Natural killer cell (primary cell): Measurements from ENCODE around the gene RERE. TPM values are rescaled to one million over a fixed set of nuclear protein-coding genes. Genes with fewer than 3 reads are reported as not detected.

ENCODE experiments used
- ATAC-seq, 3 donors: fragments of 150-1000 bp in 2 of 3; fragments of 200-7000 bp in 1 of 3; cut with Tn5 transposase; 1 replicate in 1 of 3; 2 replicates in 2 of 3; pipeline ENCODE4 v1.10.0; 2021; ENCODE audit warnings: mild to moderate bottlenecking in 2 of 3, moderate library complexity in 2 of 3
- DNase-seq, 2 donors: peaks; one replicate each; pipeline versions ENCODE4 v3.0.0 to v3.0.0-alpha.2; 2013 to 2021; ENCODE audit warnings: mixed read lengths in 1 of 2
- H3K27ac ChIP-seq: one replicate; pipeline ENCODE4 v1.5.1; 2013; ENCODE audit warnings: mild to moderate bottlenecking, low read length
- H3K27me3 ChIP-seq: one replicate; pipeline ENCODE4 v1.6.1; 2013; ENCODE audit warnings: low read length; ENCODE audit not compliant: control insufficient read depth, insufficient read depth
- H3K36me3 ChIP-seq: one replicate; pipeline ENCODE4 v1.6.1; 2013; ENCODE audit warnings: low read length; ENCODE audit not compliant: control insufficient read depth, insufficient read depth
- H3K4me1 ChIP-seq: one replicate; pipeline ENCODE4 v1.6.1; 2013; ENCODE audit warnings: low read length; ENCODE audit not compliant: control insufficient read depth, insufficient read depth
- H3K4me3 ChIP-seq: one replicate; pipeline ENCODE4 v1.5.1; 2013; ENCODE audit warnings: low read length
- H3K9me3 ChIP-seq: one replicate; pipeline ENCODE4 v1.6.1; 2013; ENCODE audit warnings: low read length; ENCODE audit not compliant: control insufficient read depth, insufficient read depth
- H3K27ac Mint-ChIP-seq, 2 donors: one replicate each; pipeline ENCODE4 v1.8.0; 2022; ENCODE audit warnings: mild to moderate bottlenecking in 2 of 2, mixed read lengths in 2 of 2, moderate library complexity in 1 of 2
- H3K27me3 Mint-ChIP-seq, 2 donors: one replicate each; pipeline ENCODE4 v1.8.0; 2022; ENCODE audit warnings: low read depth in 2 of 2, mixed read lengths in 2 of 2
- H3K36me3 Mint-ChIP-seq: one replicate; pipeline ENCODE4 v1.8.0; 2022; ENCODE audit warnings: mixed read lengths
- H3K4me1 Mint-ChIP-seq, 2 donors: one replicate each; pipeline ENCODE4 v1.8.0; 2022; ENCODE audit warnings: mixed read lengths in 2 of 2
- H3K4me3 Mint-ChIP-seq: one replicate; pipeline ENCODE4 v1.8.0; 2022; ENCODE audit warnings: mild to moderate bottlenecking, moderate library complexity, mixed read lengths
- H3K9me3 Mint-ChIP-seq, 2 donors: one replicate each; pipeline ENCODE4 v1.8.0; 2022; ENCODE audit warnings: mixed read lengths in 2 of 2
- CTCF ChIP-seq: fragments of 200-600 bp; IDR thresholded peaks from one replicate; pipeline ENCODE4 v1.8.0; 2022; ENCODE audit warnings: antibody characterized with exemption
- WGBS: methylation state at CpG from one replicate; pipeline ENCODE4 v1.1.7; 2013; ENCODE audit warnings: missing lambda C conversion rate; ENCODE audit not compliant: insufficient coverage; 5-methylcytosine and 5-hydroxymethylcytosine counted together
- intact Hi-C: fragments of 100-400 bp; cut with micrococcal nuclease; formaldehyde crosslinking; loops from one replicate; pipeline ENCODE4 v1.14.2; 2022
- total RNA-seq, 4 donors: library from RNA; stranded (reverse); fragments of 120-200 nt in 1 of 4; gene quantifications; one replicate each; pipeline versions ENCODE4 v1.2.3 to v1.2.4, GENCODE V29; 2013 to 2022

RERE gene
- total RNA-seq, 3 donors from 2014 or later (not counting 1 experiment from before 2014, with no cell fraction given): 67.7 to 76.0 (median 73.0) TPM

- no peak for ATAC-seq
- intact Hi-C loops: no loop called here
- no peak for DNase-seq
- H3K27me3 ChIP-seq: no peaks in the 10 kb centered on the region
- Mint-ChIP-seq H3K9me3 (no peaks in the 10 kb centered on the region), H3K27me3 (no peaks in the 10 kb centered on the region), H3K36me3 (no peaks in the 10 kb centered on the region), H3K4me1 (peaks cover 26 to 28% of the 10 kb centered on the region in 2 donors), H3K27ac (no peak overlapping the region), H3K4me3 (no peak overlapping the region)
- no peak overlapping the region for H3K27ac ChIP-seq
- no peaks in the 10 kb centered on the region for H3K9me3 ChIP-seq
- H3K4me3 ChIP-seq: no peak overlapping the region
- no peak for TF ChIP-seq CTCF
- no peaks in the 10 kb centered on the region for H3K4me1 ChIP-seq
- H3K36me3 ChIP-seq: no peaks in the 10 kb centered on the region
- 96% methylated on average over 6 of the region's 7 CpGs for WGBS
Observed at GRCh38 chr1:8679929-8680663, 137.3 kb downstream of the RERE start.

GRCh38 chr1:8679395-8679800, 138.0 kb downstream of the RERE start:
- no peak for TF ChIP-seq CTCF

GRCh38 chr1:8678673-8679394, 138.6 kb downstream of the RERE start:
- H3K27ac ChIP-seq: no peak overlapping the region

More at GRCh38 chr1:8679395-8679800, 138.0 kb downstream of the RERE start:
- intact Hi-C loops: no loop called here
- Mint-ChIP-seq H3K4me1 (peaks cover 19 to 22% of the 10 kb centered on the region in 2 donors), H3K27ac (no peak overlapping the region), H3K27me3 (no peaks in the 10 kb centered on the region), H3K36me3 (no peaks in the 10 kb centered on the region), H3K4me3 (no peak overlapping the region), H3K9me3 (no peaks in the 10 kb centered on the region)
- no peaks in the 10 kb centered on the region for H3K9me3 ChIP-seq
- no peak overlapping the region for H3K27ac ChIP-seq
- ATAC-seq: peak in 1 of 3 donors; percentile 59
- H3K36me3 ChIP-seq: no peaks in the 10 kb centered on the region
- H3K4me1 ChIP-seq: no peaks in the 10 kb centered on the region
- WGBS: 70% methylated on average over 2 of the region's 2 CpGs
- no peak overlapping the region for H3K4me3 ChIP-seq
- DNase-seq: no peak
- no peaks in the 10 kb centered on the region for H3K27me3 ChIP-seq

More at GRCh38 chr1:8678673-8679394, 138.6 kb downstream of the RERE start:
- Histone ChIP-seq H3K4me1 (no peaks in the 10 kb centered on the region), H3K27me3 (no peaks in the 10 kb centered on the region), H3K36me3 (no peaks in the 10 kb centered on the region), H3K4me3 (no peak overlapping the region), H3K9me3 (no peaks in the 10 kb centered on the region)
- Mint-ChIP-seq H3K9me3 (no peaks in the 10 kb centered on the region), H3K27ac (no peak overlapping the region), H3K27me3 (no peaks in the 10 kb centered on the region), H3K36me3 (no peaks in the 10 kb centered on the region), H3K4me3 (no peak overlapping the region), H3K4me1 (peaks cover 18 to 22% of the 10 kb centered on the region in 2 donors)
- intact Hi-C loops: no loop called here
- no peak for ATAC-seq
- no peak for TF ChIP-seq CTCF
- no peak for DNase-seq
- 77% methylated on average over 4 of the region's 4 CpGs for WGBS
